C4-2B (cell line): ENCODE measurements around the gene LANCL1.
A peak's percentile ranks its signal among the peaks of the same experiment; 100 is the strongest.

Experiments used
- H3K27ac ChIP-seq: fragments of 450-650 bp; 2 replicates; pipeline ENCODE4 v1.5.1; 2017
- ZFX ChIP-seq: fragments of 450-650 bp; IDR thresholded peaks from 2 replicates; pipeline ENCODE4 v1.6.1; 2017
- TF ChIP-seq, protein P1 (sequence below): fragments of 450-650 bp; conservative IDR thresholded peaks from 2 replicates; pipeline ENCODE4 v1.5.1; 2017; ENCODE audit warnings: mild to moderate bottlenecking

The LANCL1 gene

DNA sequence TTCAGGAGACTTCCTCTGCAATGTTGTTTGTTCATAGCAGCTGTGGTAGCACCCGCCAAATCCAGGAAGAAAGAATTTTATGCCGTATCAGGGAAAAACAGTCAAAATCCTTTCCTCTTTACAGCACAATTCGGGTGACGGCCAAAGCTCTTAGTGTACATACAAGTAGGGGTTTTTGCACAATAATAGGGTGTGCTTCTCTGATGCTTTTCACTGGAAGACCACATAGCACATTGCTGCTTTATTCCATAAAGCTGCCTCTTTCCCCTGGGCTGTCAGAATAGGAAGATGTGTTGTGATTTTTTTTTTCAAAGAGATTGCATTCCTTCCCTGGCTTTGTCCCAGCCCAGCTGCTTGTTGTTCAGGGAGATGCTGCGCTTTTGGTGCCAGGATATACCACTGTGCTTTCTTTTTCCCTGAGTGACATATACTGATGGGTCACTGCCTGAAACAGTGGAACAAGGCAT is 27.2 kb upstream of the LANCL1 start:
- no peak overlapping the region for H3K27ac ChIP-seq
- TF ChIP-seq, protein P1, sequence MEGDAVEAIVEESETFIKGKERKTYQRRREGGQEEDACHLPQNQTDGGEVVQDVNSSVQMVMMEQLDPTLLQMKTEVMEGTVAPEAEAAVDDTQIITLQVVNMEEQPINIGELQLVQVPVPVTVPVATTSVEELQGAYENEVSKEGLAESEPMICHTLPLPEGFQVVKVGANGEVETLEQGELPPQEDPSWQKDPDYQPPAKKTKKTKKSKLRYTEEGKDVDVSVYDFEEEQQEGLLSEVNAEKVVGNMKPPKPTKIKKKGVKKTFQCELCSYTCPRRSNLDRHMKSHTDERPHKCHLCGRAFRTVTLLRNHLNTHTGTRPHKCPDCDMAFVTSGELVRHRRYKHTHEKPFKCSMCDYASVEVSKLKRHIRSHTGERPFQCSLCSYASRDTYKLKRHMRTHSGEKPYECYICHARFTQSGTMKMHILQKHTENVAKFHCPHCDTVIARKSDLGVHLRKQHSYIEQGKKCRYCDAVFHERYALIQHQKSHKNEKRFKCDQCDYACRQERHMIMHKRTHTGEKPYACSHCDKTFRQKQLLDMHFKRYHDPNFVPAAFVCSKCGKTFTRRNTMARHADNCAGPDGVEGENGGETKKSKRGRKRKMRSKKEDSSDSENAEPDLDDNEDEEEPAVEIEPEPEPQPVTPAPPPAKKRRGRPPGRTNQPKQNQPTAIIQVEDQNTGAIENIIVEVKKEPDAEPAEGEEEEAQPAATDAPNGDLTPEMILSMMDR, result no peak
- no peak for TF ChIP-seq ZFX

DNA sequence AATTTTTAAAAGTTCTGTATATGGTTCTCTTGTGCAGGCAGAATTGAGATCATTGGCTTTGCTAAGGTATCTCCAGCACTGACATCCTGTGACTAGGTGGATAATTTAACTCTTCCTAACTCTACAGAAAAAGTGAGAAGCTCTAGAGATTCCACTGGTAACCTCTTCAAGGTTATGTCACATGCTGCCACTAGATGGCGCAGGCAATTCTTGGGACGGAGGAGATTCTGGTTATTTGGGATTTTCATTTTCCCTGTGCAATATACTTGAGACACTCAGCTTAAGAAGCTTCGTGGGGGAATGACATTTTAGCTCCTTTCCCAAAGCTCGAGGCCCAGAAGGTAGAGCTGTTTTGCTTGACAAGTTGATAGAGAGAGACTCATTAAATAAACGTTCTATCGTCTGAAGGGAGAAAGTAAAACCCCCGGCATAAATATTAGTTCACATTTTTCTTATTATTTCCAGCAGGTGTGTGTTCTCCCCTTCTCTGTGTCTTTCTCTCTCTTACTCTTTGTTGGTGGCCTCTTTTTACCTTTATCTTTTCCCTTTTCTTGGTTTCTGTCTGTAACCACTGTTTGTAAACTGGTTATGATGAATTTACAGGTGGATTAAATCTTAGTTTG is 26.6 kb upstream of the LANCL1 start:
- no peak overlapping the region for H3K27ac ChIP-seq
- TF ChIP-seq, protein P1, result peak; percentile 93
- TF ChIP-seq ZFX, result no peak

DNA sequence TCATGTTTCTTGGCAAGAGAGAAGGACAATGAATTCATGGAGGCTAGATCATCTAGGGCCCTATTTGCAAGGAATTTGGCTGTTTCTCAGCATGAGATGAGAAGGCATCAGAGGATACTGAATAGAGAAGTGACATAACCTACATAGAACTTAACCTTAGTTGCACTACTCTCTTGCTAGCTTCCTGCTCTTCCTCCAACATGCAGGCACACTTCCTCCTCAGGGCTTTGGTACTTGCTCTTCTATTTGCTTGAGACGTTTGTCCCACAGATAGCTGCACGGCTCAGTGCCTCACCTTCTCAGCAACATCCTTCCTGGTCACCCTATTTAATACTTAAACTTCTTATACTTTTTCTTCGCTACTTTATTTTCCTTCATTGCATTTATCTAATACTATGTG is 20.0 kb upstream of the LANCL1 start:
- H3K27ac ChIP-seq, result no peak overlapping the region
- TF ChIP-seq ZFX, result no peak
- TF ChIP-seq, protein P1, result no peak

DNA sequence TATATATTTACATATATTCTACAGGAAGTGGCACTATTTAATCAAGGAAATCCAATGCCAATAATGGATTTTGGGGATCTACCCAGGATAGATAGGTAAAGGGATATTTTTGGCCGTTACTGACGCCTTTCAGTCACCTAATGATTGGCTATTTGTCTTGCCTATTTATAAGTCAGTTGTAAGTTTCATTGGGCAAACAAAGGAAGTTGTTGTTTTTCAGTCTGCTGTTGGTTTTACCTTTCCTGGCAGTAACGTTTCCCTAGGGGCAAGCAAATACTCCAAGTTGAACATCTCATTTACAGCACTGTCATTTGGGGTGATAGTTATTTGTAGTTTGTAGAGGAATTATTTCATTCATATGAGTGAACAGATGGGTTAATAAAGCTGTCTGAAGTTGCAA is 17.0 kb upstream of the LANCL1 start:
- no peak overlapping the region for H3K27ac ChIP-seq
- no peak for TF ChIP-seq ZFX
- TF ChIP-seq, protein P1, result no peak

DNA sequence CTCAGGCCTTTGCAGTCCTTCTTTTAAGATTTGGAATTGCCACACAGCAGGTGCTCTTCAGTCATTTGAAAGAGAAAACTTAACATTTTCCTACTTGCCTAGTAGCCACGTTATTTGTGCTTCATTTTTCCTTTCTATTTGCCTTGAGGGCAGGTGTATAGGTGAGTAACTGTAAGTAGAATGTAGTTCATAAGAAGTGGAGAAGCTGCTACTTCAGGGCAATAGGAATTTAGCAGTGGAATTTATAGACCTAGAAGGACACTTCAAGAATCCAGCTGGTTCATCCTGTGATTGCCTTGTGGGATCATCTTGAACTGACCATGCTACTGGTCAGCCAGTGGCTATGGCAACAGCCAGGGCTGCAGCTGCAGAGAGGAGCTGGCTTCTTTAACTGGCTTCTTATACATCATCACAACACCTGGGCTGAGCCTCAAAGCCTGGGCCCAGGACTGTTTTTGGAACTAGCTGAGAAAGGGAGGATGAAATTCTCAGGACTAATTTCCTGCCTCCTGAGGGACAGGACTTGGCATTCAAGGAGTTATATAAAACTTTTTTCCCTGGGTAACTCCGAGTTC is 5.1 kb upstream of the LANCL1 start:
- H3K27ac ChIP-seq, result no peak overlapping the region
- TF ChIP-seq, protein P1, result no peak
- no peak for TF ChIP-seq ZFX

DNA sequence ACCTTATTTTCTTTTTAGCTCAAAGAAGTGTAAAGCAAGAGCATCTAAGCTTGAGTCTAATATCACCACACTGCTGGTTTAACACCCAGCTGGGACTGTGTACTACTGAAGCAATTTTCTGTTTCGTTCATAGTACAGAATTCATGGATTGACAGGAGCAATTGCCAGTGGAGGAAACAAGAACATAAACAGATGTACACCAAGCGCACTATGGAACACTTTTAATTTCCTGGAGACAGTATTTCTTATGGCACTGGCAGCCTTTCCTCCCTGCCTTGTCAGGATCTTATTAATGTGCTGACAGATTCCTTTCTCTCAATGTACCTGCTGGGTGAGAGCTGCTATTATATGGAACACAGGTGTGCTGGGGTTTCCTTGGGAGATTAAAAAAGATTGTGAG is 4.2 kb upstream of the LANCL1 start:
- TF ChIP-seq, protein P1, result no peak
- TF ChIP-seq ZFX, result no peak

DNA sequence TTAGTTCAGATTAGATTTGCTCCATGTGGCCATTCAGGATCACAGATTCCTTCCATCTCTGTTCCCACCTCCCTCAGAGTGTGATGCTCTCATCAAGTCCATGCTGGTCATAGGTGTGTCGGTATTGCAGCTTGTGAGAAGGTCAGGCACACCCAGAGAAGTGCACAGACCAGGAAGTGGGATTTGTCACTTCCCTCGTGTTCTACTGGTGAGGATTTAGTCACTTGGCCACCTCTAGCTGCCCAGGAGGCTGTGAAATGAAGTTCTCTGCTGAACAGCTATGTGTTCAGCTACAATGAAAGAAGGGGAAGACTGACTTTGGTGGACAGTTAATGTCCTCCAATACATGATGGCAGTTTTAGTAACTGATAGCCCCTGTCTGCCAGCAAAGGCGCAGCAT is 3.5 kb upstream of the LANCL1 start:
- TF ChIP-seq ZFX, result no peak
- TF ChIP-seq, protein P1, result no peak
- no peak overlapping the region for H3K27ac ChIP-seq

More for the DNA sequence above, 4.2 kb upstream of the LANCL1 start:
- H3K27ac ChIP-seq, result no peak overlapping the region
